A673 (cell line): ENCODE results near the gene PRR23E. TPM values are rescaled to one million over a fixed set of nuclear protein-coding genes. Genes with fewer than 3 reads are reported as not detected.

Experiments
- BruUV-seq: library from RNA; stranded (reverse); fragments of 400-500 nt; replicated peaks from 2 replicates; lab custom pipeline; 2021; lab: Mats Ljungman, UMichigan
- CTCF ChIA-PET: fragments of 300-600 bp; sonication (Branson Sonifier 250); formaldehyde crosslinking; loops from one replicate; lab custom pipeline; 2022; ENCODE audit warnings: antibody characterized with exemption; lab: Charles Lee
- POLR2A ChIA-PET: fragments of 300-600 bp; sonication (Branson Sonifier 250); formaldehyde crosslinking; loops from one replicate; lab custom pipeline; 2022; ENCODE audit warnings: antibody characterized with exemption; ENCODE audit not compliant: low non-redundant PET; lab: Charles Lee
- DNase-seq: peaks from one replicate; pipeline ENCODE4 v3.0.0-alpha.2; 2015; ENCODE audit warnings: low spot score
- H3K27ac ChIP-seq: fragments of 200-600 bp; sonication (generic); 2 replicates; pipeline ENCODE4 v1.5.1; 2016; ENCODE audit warnings: mixed run types, low read depth, mild to moderate bottlenecking, mixed read lengths, antibody characterized with exemption, low read length; ENCODE audit not compliant: poor library complexity, severe bottlenecking
- H3K27me3 ChIP-seq: fragments of 200-600 bp; sonication (generic); replicated peaks from 2 replicates; pipeline ENCODE4 v1.6.1; 2017; ENCODE audit warnings: mixed run types, low read depth, mild to moderate bottlenecking, mixed read lengths, antibody characterized with exemption, low read length; ENCODE audit not compliant: insufficient read depth, poor library complexity
- H3K36me3 ChIP-seq: fragments of 200-600 bp; sonication (generic); 2 replicates; pipeline ENCODE4 v1.6.1; 2016; ENCODE audit warnings: mixed run types, mild to moderate bottlenecking, mixed read lengths, antibody characterized with exemption, low read length; ENCODE audit not compliant: insufficient read depth, poor library complexity, severe bottlenecking
- H3K4me1 ChIP-seq: fragments of 200-600 bp; sonication (generic); 2 replicates; pipeline ENCODE4 v1.6.1; 2017; ENCODE audit warnings: mixed run types, mild to moderate bottlenecking, mixed read lengths, antibody characterized with exemption, low read length; ENCODE audit not compliant: insufficient read depth, poor library complexity, severe bottlenecking
- H3K4me3 ChIP-seq: fragments of 200-600 bp; sonication (generic); 2 replicates; pipeline ENCODE4 v1.5.1; 2016; ENCODE audit warnings: low read depth, mixed run types, mild to moderate bottlenecking, mixed read lengths, low read length; ENCODE audit not compliant: poor library complexity, severe bottlenecking
- H3K9me3 ChIP-seq: fragments of 200-600 bp; sonication (generic); 2 replicates; pipeline ENCODE4 v1.6.1; 2016; ENCODE audit warnings: mixed run types, low read depth, mild to moderate bottlenecking, mixed read lengths, antibody characterized with exemption, low read length; ENCODE audit not compliant: poor library complexity, severe bottlenecking
- CTCF ChIP-seq: fragments of 300-800, 200-600 bp; sonication (generic); conservative IDR thresholded peaks from 2 replicates; pipeline ENCODE4 v1.5.1; 2017; ENCODE audit warnings: low read depth, mild to moderate bottlenecking, antibody characterized with exemption, low read length, moderate library complexity, mixed read lengths
- EZH2 ChIP-seq: fragments of 200-600 bp; sonication (generic); IDR thresholded peaks from 2 replicates; pipeline ENCODE4 v1.6.1; 2017; ENCODE audit warnings: borderline replicate concordance, low read depth, mild to moderate bottlenecking, mixed read lengths, antibody characterized with exemption, low read length; ENCODE audit not compliant: poor library complexity, severe bottlenecking
- intact Hi-C: fragments of 100-400 bp; cut with micrococcal nuclease; formaldehyde crosslinking; loops from one replicate; pipeline ENCODE4 v1.10.0; 2022; ENCODE audit not compliant: unreplicated experiment
- total RNA-seq: library from RNA; stranded (reverse); gene quantifications from 2 replicates; pipeline ENCODE4 v1.2.3, GENCODE V29; 2021

Gene PRR23E
- total RNA-seq, 1 experiment from 2014 or later, result not detected

DNA sequence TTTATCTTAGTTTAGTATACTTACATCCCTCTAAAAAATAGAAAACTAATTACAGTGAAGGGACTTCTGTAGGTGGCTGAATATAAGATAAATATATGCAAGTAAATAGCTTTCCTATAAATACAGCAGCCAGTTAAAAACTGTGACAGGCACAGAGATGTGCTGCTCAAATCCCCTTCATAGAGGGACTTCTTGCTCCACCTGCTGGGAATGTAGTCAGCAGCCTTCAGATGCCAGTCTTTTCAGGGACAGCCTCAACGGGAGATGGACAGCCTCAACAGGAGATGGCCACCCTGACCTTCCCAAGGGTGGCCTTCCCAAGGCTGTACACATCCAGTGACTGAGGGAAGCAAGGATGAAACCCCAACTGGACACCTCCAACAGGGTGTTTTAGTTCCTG, 15.7 kb upstream of the PRR23E start:
- Histone ChIP-seq H3K36me3 (no peaks in the 10 kb centered on the region), H3K4me3 (no peak overlapping the region), H3K9me3 (no peaks in the 10 kb centered on the region), H3K27me3 (no peaks in the 10 kb centered on the region), H3K27ac (no peak overlapping the region), H3K4me1 (peaks cover 11% of the 10 kb centered on the region)
- DNase-seq, result no peak
- no TSS peak for BruUV-seq
- CTCF ChIA-PET, result no interaction called here
- POLR2A ChIA-PET, result no interaction called here
- intact Hi-C loops, result no loop called here
- TF ChIP-seq EZH2 (no peak), CTCF (no peak)

DNA sequence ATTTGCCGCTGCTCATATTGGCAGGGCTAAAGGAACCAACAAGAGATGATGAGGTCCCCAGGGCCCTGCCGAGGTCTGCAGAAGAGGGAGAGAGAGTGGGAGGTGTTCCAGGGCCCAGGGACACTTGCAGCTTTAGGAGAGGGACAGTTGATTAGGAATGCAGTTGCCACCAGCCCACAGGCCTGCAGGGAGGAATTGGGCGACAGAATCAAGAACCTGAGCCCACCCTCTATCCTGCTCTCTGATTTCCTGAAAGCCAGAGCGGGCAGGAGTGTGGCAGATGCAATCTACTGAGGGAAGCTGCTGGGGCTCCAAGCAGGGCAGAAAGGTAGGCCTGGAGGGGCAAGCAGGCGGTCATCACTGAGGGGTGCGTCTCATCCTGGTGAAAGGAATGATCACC, 12.1 kb upstream of the PRR23E start:
- intact Hi-C loops, result no loop called here
- no peaks in the 10 kb centered on the region for H3K36me3 ChIP-seq
- no peak overlapping the region for H3K27ac ChIP-seq

GRCh38 chr3:127182431-127182830, 10.5 kb upstream of the PRR23E start:
- POLR2A ChIA-PET, result no interaction called here
- H3K4me3 ChIP-seq, result no peak overlapping the region
- no peaks in the 10 kb centered on the region for H3K4me1 ChIP-seq
- H3K27ac ChIP-seq, result no peak overlapping the region
- CTCF ChIA-PET, result no interaction called here
- intact Hi-C loops, result no loop called here
- DNase-seq, result no peak
- H3K36me3 ChIP-seq, result no peaks in the 10 kb centered on the region
- H3K9me3 ChIP-seq, result no peaks in the 10 kb centered on the region
- TF ChIP-seq CTCF, result no peak
- TF ChIP-seq EZH2, result no peak
- H3K27me3 ChIP-seq, result no peaks in the 10 kb centered on the region
- BruUV-seq, result no TSS peak

More for the DNA sequence above, 12.1 kb upstream of the PRR23E start:
- CTCF ChIA-PET, result no interaction called here
- Histone ChIP-seq H3K4me1 (no peaks in the 10 kb centered on the region), H3K4me3 (no peak overlapping the region), H3K9me3 (no peaks in the 10 kb centered on the region), H3K27me3 (no peaks in the 10 kb centered on the region)
- POLR2A ChIA-PET, result no interaction called here
- BruUV-seq, result no TSS peak
- no peak for TF ChIP-seq EZH2
- TF ChIP-seq CTCF, result no peak
- no peak for DNase-seq
